Measurements from ENCODE around the gene PPP1R15A.
"Not testable (repeated sequence)": the region's sequence is repeated elsewhere in the genome, so short reads cannot be mapped to it uniquely, and the experiment has no call there.

PPP1R15A gene

DNA sequence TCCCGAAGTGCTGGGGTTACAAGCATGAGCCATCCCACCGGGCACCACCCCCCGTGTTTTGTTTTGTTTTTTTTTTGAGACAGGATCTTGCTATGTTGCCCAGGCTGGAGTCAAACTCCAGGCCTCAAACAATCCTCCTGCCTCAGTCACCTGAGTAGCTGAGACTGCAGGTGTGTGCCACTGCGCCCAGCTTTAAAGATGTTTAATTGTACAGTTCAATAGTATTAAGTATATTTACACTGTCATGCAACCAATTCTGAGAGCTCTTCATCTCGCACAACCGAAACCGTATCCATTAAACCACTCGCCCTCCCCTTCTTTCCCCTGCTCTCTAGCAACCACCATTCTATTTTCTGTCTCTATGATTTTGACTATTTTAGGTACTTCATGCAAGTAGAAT lies 43.5 kb downstream of the PPP1R15A start:
- TF ChIP-seq CTCF (IDR thresholded peaks at IDR 0.05; ENCODE audit: low read depth, low read length) = no peak
- H3K4me3 ChIP-seq (ENCODE audit: low read depth, low read length) = no peak overlapping the region

GRCh38 chr19:48918071-48918470 lies 45.9 kb downstream of the PPP1R15A start:
- no peak overlapping the region for H3K4me3 ChIP-seq (ENCODE audit: low read depth, low read length)
- TF ChIP-seq CTCF (IDR thresholded peaks at IDR 0.05; ENCODE audit: low read depth, low read length) = no peak

DNA sequence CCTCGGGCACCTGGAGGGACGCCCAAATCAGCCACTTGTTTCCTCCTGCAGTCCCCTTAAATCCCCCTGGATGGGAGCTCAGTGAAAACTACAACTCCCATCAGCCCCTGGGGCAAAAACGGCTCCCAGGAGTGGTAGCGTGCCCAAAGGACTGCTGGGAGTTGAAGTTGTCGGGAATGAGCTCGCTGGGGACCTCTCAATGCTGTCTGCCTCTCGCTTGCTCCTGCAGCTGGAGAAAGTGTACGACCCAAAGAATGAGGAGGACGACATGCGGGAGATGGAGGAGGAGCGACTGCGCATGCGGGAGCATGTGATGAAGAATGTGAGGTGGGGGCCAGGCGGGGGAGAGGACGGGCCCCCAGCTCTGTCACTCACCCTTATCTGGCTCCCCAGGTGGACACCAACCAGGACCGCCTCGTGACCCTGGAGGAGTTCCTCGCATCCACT lies 46.6 kb downstream of the PPP1R15A start:
- H3K4me3 ChIP-seq (ENCODE audit: low read depth, low read length) = no peak overlapping the region
- no peak for TF ChIP-seq CTCF (IDR thresholded peaks at IDR 0.05; ENCODE audit: low read depth, low read length)

- not testable (repeated sequence) for H3K4me3 ChIP-seq (ENCODE audit: low read depth, low read length)
Observed at GRCh38 chr19:48919271-48919670, 47.0 kb downstream of the PPP1R15A start.

- TF ChIP-seq CTCF (IDR thresholded peaks at IDR 0.05; ENCODE audit: low read depth, low read length) = no peak
- no peak overlapping the region for H3K4me3 ChIP-seq (ENCODE audit: low read depth, low read length)
Observed at GRCh38 chr19:48920949-48921348, 48.7 kb downstream of the PPP1R15A start.

DNA sequence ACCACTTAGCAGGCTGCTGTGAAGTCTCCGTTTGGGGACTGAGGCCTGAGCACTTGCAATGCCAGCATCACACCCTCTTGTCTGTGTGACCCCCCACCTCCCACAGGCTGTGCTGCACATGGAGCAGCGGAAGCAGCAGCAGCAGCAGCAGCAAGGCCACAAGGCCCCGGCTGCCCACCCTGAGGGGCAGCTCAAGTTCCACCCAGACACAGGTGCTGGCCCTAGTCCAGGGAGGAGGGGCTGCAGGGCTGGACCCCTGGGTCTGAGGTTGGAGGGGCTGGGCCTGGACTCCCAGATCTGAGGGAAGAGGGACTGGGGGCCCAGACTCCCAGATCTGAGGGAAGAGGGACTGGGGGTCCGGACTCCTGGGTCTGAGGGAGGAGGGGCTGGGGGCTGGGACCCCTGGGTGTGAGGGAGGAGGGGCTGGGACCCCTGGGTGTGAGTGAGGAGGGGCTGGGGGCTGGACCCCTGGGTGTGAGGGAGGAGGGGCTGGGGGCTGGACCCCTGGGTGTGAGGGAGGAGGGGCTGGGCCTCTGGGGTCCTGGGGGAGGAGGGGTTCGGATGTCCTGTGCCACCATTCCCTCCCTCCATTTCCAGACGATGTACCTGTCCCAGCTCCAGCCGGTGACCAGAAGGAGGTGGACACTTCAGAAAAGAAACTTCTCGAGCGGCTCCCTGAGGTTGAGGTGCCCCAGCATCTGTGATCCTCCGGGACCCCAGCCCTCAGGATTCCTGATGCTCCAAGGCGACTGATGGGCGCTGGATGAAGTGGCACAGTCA lies 49.7 kb downstream of the PPP1R15A start:
- no peak overlapping the region for H3K4me3 ChIP-seq (ENCODE audit: low read depth, low read length)
- no peak for TF ChIP-seq CTCF (IDR thresholded peaks at IDR 0.05; ENCODE audit: low read depth, low read length)

DNA sequence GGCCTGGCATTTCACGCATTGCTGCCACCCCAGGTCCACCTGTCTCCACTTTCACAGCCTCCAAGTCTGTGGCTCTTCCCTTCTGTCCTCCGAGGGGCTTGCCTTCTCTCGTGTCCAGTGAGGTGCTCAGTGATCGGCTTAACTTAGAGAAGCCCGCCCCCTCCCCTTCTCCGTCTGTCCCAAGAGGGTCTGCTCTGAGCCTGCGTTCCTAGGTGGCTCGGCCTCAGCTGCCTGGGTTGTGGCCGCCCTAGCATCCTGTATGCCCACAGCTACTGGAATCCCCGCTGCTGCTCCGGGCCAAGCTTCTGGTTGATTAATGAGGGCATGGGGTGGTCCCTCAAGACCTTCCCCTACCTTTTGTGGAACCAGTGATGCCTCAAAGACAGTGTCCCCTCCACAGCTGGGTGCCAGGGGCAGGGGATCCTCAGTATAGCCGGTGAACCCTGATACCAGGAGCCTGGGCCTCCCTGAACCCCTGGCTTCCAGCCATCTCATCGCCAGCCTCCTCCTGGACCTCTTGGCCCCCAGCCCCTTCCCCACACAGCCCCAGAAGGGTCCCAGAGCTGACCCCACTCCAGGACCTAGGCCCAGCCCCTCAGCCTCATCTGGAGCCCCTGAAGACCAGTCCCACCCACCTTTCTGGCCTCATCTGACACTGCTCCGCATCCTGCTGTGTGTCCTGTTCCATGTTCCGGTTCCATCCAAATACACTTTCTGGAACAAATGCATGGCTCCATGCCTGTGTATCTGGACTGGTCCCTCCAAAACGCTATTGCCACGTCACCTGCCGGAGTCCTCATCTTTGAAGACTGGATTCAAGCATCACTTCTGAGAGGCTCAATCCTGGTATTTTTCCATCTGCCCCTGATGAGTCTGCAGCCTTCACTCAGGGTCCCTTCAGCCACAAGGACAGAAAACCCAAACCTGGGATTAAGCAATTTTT lies 50.6 kb downstream of the PPP1R15A start:
- no peak overlapping the region for H3K4me3 ChIP-seq (ENCODE audit: low read depth, low read length)
- no peak for TF ChIP-seq CTCF (IDR thresholded peaks at IDR 0.05; ENCODE audit: low read depth, low read length)
